Measurements from ENCODE around the gene RNH1.

The RNH1 gene

DNA sequence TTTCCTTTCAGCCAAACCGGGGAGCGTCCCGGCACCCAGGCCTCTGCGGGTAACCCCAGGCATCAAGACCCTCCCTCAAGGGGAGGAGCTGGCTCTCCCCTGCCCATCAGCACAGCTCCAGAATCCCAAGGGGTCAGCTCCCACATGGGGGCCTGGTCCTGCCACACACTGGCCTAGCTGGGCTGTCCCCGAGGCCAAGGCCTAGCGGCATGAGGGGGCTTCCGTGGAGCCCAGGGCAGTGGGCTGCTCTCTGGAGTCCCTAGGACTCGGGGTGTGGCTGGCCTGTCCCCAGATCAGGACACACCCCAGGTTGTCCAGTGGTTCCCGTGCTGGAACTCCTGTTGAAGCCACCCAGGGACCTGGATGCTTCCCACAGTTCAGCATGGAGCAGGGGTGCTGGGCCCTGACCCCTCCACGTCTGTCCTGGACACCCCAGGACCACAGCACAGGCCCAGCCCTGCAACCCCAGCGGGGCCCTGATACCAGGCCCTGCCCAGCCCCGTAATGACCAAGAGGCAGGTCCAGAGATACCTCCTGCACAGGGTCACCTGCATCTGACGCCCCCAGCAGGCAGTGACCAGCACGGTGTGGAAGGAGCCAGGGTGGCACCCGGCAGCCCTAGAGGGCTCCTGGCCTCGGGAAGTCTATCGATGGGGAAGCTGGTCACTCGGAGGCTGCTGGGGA lies 22.8 kb upstream of the RNH1 start:
- in situ Hi-C loops (cut with HindIII; ENCODE audit: low sequenced_read_pairs): no loop called here
- no peak for DNase-seq (ENCODE audit: low read depth)
- TF ChIP-seq, protein P1, sequence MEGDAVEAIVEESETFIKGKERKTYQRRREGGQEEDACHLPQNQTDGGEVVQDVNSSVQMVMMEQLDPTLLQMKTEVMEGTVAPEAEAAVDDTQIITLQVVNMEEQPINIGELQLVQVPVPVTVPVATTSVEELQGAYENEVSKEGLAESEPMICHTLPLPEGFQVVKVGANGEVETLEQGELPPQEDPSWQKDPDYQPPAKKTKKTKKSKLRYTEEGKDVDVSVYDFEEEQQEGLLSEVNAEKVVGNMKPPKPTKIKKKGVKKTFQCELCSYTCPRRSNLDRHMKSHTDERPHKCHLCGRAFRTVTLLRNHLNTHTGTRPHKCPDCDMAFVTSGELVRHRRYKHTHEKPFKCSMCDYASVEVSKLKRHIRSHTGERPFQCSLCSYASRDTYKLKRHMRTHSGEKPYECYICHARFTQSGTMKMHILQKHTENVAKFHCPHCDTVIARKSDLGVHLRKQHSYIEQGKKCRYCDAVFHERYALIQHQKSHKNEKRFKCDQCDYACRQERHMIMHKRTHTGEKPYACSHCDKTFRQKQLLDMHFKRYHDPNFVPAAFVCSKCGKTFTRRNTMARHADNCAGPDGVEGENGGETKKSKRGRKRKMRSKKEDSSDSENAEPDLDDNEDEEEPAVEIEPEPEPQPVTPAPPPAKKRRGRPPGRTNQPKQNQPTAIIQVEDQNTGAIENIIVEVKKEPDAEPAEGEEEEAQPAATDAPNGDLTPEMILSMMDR (IDR thresholded peaks at IDR 0.05; ENCODE audit: low read depth, low read length, missing control alignments): no peak
- no peak overlapping the region for H3K4me3 ChIP-seq (ENCODE audit: low read depth, low read length)

GRCh38 chr11:528815-529727 lies 22.0 kb upstream of the RNH1 start:
- in situ Hi-C loops (cut with HindIII; ENCODE audit: low sequenced_read_pairs): no loop called here
- TF ChIP-seq, protein P1 (IDR thresholded peaks at IDR 0.05; ENCODE audit: low read depth, low read length, missing control alignments): no peak
- H3K4me3 ChIP-seq (ENCODE audit: low read depth, low read length): no peak overlapping the region
- no peak for DNase-seq (ENCODE audit: low read depth)

DNA sequence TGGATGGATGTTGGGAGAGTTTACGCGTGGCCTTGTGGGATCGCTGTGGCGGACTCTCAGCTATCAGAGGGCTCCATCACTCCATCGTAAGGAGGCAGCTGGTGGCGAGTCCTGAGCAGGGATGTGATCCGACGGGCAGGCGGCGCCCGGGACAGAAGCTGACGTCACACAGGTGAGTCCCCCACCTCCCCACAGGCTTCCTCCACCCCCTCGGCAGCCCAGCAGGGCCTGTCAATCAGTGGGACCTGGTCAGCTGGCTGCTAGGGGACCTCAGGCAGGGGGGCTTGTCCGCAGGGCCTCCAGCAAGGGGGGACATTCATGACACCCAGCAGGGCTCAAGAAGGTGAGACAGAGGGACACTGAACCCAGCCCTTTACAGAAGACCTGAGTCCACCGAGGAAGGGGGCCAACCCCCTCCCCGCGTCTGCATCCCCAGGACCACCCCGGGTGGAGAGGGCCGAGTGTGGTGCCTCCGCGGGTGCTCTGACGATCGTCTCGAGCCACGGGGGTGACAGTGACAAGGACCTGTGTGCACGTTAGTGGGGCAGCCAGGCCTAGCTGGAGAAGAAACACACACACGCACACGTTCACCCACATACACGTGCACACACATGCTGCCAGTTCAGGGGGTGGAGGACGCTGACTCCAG lies 21.2 kb upstream of the RNH1 start:
- H3K4me3 ChIP-seq (ENCODE audit: low read depth, low read length): no peak overlapping the region

DNA sequence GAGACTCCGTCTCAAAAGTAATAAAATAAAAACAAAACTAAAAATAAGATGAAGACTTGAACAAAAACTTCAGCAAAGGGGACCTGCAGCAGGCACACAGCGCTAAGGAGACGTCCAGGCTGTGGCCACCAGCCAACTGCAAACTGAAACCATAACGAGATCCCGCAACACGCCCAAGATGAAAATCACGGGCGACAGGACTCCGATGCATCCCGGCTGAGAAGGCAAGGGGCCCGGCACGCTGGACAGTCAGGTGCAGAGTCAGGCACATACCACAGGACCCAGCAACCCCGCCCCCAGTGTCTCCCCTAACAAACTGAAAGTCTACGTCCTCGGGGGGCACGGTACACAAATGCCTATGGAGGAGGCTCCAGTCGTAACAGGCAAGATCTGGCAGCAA lies 19.1 kb upstream of the RNH1 start:
- TF ChIP-seq, protein P1 (IDR thresholded peaks at IDR 0.05; ENCODE audit: low read depth, low read length, missing control alignments): no peak
- no peak for DNase-seq (ENCODE audit: low read depth)
- in situ Hi-C loops (cut with HindIII; ENCODE audit: low sequenced_read_pairs): no loop called here
- no peak overlapping the region for H3K4me3 ChIP-seq (ENCODE audit: low read depth, low read length)

More for the DNA sequence above, 21.2 kb upstream of the RNH1 start:
- TF ChIP-seq, protein P1 (IDR thresholded peaks at IDR 0.05; ENCODE audit: low read depth, low read length, missing control alignments): no peak
- DNase-seq (ENCODE audit: low read depth): no peak
- in situ Hi-C loops (cut with HindIII; ENCODE audit: low sequenced_read_pairs): no loop called here

DNA sequence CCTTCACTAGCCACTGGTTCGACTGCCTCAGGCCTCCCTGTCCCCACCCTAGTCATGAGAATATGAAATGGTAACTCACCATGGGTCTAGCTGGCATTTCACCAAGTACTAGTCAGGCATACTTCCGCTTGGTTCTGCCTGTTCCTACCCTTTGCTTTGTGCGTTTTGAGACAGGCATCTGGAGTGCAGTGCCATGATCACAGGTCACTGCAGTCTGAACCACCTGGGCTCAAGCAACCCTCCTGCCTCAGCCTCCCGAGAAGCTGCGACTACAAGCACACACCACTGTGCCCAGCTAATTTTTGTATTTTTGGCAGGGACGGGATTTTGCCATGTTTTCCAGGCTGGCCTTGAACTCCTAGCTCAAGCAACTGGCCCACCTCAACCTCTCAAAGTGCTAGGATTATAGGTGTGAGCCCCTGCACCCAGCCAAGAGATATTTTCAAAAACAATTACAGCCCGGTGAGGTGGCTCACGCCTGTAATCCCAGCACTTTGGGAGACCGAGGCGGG lies 14.2 kb upstream of the RNH1 start:
- in situ Hi-C loops (cut with HindIII; ENCODE audit: low sequenced_read_pairs): no loop called here
- no peak for DNase-seq (ENCODE audit: low read depth)
- no peak overlapping the region for H3K4me3 ChIP-seq (ENCODE audit: low read depth, low read length)
- TF ChIP-seq, protein P1 (IDR thresholded peaks at IDR 0.05; ENCODE audit: low read depth, low read length, missing control alignments): no peak
